ENCODE results near the gene ERMP1.

DNA sequence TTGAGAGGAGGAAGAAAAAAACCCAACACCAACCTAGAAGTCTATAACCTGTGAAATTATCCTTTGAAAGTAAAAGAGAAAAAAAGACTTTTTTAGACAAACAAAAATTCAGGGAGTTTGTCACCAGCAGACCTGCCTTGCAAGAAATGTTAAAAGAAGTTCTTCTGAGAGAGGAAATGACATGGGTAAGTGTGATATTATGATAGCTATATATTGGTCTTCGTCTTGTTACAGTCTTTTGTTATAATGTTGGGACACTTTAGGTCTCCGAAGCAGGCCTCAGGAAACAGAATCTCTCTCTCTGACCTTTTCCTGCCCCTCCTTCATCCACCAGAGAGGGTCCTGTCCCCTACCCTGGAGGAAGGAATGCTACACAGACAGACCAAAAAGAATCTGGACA, 41.1 kb upstream of the ERMP1 start:
- TF ChIP-seq, protein P1, sequence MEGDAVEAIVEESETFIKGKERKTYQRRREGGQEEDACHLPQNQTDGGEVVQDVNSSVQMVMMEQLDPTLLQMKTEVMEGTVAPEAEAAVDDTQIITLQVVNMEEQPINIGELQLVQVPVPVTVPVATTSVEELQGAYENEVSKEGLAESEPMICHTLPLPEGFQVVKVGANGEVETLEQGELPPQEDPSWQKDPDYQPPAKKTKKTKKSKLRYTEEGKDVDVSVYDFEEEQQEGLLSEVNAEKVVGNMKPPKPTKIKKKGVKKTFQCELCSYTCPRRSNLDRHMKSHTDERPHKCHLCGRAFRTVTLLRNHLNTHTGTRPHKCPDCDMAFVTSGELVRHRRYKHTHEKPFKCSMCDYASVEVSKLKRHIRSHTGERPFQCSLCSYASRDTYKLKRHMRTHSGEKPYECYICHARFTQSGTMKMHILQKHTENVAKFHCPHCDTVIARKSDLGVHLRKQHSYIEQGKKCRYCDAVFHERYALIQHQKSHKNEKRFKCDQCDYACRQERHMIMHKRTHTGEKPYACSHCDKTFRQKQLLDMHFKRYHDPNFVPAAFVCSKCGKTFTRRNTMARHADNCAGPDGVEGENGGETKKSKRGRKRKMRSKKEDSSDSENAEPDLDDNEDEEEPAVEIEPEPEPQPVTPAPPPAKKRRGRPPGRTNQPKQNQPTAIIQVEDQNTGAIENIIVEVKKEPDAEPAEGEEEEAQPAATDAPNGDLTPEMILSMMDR (IDR thresholded peaks at IDR 0.05; ENCODE audit: poor library complexity) = no peak
- TF ChIP-seq EZH2 (IDR thresholded peaks at IDR 0.05; ENCODE audit: borderline replicate concordance) = no peak

All from hepatocyte (in vitro differentiated cells).